ENCODE data around the gene DLGAP5. TPM values are rescaled to one million over a fixed set of nuclear protein-coding genes. Genes with fewer than 3 reads are reported as not detected.

Gene DLGAP5
- total and polyA plus RNA-seq, 2 of the 13 experiments (the other 11 are each of a cell fraction or from before 2014, with no cell fraction given) = 7.7 to 55.8 TPM

- no peaks in the 10 kb centered on the region for H3K79me2 ChIP-seq (ENCODE audit: insufficient read depth, low read length)
- no peaks in the 10 kb centered on the region for H3K9me3 ChIP-seq (ENCODE audit: low read length)
- H2AFZ ChIP-seq (ENCODE audit: low read length) = no peak overlapping the region
- WGBS (ENCODE audit: low lambda C conversion rate) = 68% methylated on average over 7 of the region's 8 CpGs
- ATAC-seq (peak; percentile 22), DNase-seq (ENCODE audit: low spot score) (no peak), FAIRE-seq (no peak)
- H3K4me1 ChIP-seq (ENCODE audit: insufficient read depth, low read length) = peaks cover 48% of the 10 kb centered on the region
- no TSS peak for BruUV-seq (replicated peaks)
- peak overlapping the region; percentile 61 for H3K27ac ChIP-seq (ENCODE audit: extremely low read length, insufficient read depth, low read length)
- in situ Hi-C loops (cut with HindIII; ENCODE audit: extremely low pct_ligation_motif_present, low pct_unique_long_range_greater_than_20kb) = no loop called here
- ChIA-PET POLR2A (interaction anchor here (1.3 to 3.1 kb wide), 3 partner anchors 14 to 72 kb away, joined by 4 to 22 read pairs (median 14); partner anchors contain the start of gene MAPK1IP1L), CTCF (ENCODE audit: low intra/inter-chr PET ratio, low total read pairs) (no interaction called here)
- TF ChIP-seq FOXK1 (CRISPR knock-in tag; IDR thresholded peaks at IDR 0.05; ENCODE audit: borderline replicate concordance, low read depth) (no peak), ZNF687 (CRISPR knock-in tag; IDR thresholded peaks at IDR 0.05) (peak; percentile 29; the same call in 1 of the 2 replicates), GPBP1L1 (CRISPR knock-in tag; IDR thresholded peaks at IDR 0.05) (no peak), NR1H2 (CRISPR knock-in tag; IDR thresholded peaks at IDR 0.05; ENCODE audit: borderline replicate concordance, low read depth) (no peak), THAP9 (CRISPR knock-in tag; IDR thresholded peaks at IDR 0.05; ENCODE audit: borderline replicate concordance) (0 out of 2 replicates have a peak, but pooled peaks have one; percentile 18), ZNF160 (CRISPR knock-in tag; IDR thresholded peaks at IDR 0.05) (no peak), IKZF4 (CRISPR knock-in tag; IDR thresholded peaks at IDR 0.05; ENCODE audit: borderline replicate concordance, low read depth, not compliant biosample characterization) (no peak), ZNF224 (CRISPR knock-in tag; IDR thresholded peaks at IDR 0.05) (no peak), RFX1 (IDR thresholded peaks at IDR 0.05) (peak; percentile 56), AKAP8 (CRISPR knock-in tag; IDR thresholded peaks at IDR 0.05) (no peak)
- H4K20me1 ChIP-seq (ENCODE audit: insufficient read depth, low read length) = no peaks in the 10 kb centered on the region
- peaks cover 2 to 10% of the 10 kb centered on the region in 2 experiments; a peak in 3 of 5 replicates for H3K27me3 ChIP-seq (ENCODE audit: control insufficient read depth in 1 of 2, insufficient read depth in 2 of 2, low read length in 2 of 2)
- intact Hi-C loops (cut with micrococcal nuclease; ENCODE audit: unreplicated experiment) = no loop called here
- H3K4me2 ChIP-seq (ENCODE audit: low read depth, low read length) = peak overlapping the region; percentile 70
- no peaks in the 10 kb centered on the region for H3K36me3 ChIP-seq (replicated peaks in 1 of 2; ENCODE audit: control insufficient read depth in 1 of 2, insufficient read depth in 2 of 2, low read length in 2 of 2)
- H3K4me3 ChIP-seq (replicated peaks in 1 of 3; ENCODE audit: insufficient read depth in 1 of 3, low read depth in 2 of 3, low read length in 3 of 3) = peak overlapping the region in 1 of 3 experiments; percentile 34; a peak in 1 of 6 replicates
- no peak overlapping the region for H3K9ac ChIP-seq (ENCODE audit: insufficient read depth, low read depth, low read length)
Observed at GRCh38 chr14:55123101-55123500, 68.3 kb downstream of the DLGAP5 start.
